GM18517 (cell line): ENCODE results near the gene PLEKHM3.
"Not testable (repeated sequence)": the region's sequence is repeated elsewhere in the genome, so short reads cannot be mapped to it uniquely, and the experiment has no call there.

Experiments
- ATAC-seq: cut with Tn5 transposase; IDR thresholded peaks from one replicate; pipeline ENCODE4 v1.9.1; 2021; ENCODE audit warnings: mild to moderate bottlenecking, moderate library complexity; ENCODE audit not compliant: unreplicated experiment

PLEKHM3 gene

DNA sequence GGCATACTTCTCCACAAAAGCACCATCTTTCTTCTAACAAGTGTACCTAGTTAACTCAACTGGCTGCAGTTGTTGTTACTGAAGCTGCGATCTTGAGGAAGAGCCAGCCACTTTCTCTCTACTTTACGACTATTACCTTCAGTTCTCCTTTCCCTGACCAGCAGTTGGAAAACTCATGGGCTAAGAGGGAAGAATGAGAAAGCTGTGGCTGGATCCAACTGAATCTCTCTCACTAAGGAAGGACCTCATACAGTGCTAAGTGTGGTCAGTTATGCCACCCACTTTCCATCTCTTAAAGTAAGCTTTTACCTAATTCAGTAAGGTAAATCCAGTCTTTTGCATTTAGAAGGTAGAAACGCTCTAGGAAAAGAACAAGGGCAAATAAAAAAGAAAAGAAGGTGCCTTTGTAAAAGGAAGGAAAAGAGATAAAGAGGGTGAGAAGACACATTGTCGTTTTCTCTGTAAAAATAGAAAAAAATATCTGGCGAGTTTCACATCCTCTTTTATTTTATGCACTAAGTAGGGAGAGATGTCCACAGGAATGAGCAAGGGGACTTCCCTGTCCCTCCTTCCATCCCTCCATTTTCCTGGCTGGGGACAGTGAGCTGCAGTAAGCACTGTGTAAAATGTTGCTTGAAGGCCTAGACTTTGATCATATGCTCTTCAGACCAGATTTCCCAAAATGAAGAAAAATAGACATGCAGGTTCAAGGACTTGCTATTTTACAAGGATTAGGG is 73.4 kb downstream of the PLEKHM3 start:
- ATAC-seq = no peak

DNA sequence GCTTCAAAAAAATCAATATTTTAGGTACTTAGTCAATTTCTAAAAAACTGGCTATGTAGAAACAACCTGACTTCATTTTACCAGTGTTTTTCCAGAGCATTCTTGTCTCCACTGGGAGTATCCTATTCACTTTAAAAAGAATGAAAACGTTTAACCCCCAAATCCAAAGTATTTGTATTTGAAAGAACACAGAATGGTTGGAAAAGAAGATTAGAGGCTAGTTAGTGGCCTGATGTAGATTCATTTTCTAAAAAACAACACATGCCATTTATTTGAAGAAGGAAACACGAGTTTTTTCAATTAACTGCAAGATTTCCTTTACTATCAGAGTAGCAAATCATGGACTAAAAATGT is 74.6 kb downstream of the PLEKHM3 start:
- ATAC-seq = no peak

- ATAC-seq = no peak
Observed at GRCh38 chr2:207950063-207950760, 75.1 kb downstream of the PLEKHM3 start.

DNA sequence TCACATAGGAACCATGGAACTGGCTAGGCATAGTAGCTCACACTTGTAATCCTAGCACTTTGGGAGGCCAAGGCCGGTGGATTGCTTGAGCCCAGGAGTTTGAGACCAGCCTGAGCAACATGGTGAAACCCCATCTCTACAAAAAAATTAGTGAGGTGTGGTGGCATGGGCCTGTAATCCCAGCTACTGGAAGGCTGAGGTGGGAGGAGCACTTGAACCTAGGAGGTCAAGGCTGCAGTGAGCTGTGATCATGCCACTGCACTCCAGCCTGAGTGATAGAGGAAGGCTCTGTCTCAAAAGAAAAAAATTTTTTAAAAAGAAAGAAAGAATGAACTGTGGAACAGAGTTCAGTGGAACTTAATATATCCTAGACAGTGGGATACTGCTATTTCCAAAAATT is 76.1 kb downstream of the PLEKHM3 start:
- ATAC-seq = not testable (repeated sequence)

- ATAC-seq = no peak
Observed at GRCh38 chr2:207944979-207945600, 80.2 kb downstream of the PLEKHM3 start.

DNA sequence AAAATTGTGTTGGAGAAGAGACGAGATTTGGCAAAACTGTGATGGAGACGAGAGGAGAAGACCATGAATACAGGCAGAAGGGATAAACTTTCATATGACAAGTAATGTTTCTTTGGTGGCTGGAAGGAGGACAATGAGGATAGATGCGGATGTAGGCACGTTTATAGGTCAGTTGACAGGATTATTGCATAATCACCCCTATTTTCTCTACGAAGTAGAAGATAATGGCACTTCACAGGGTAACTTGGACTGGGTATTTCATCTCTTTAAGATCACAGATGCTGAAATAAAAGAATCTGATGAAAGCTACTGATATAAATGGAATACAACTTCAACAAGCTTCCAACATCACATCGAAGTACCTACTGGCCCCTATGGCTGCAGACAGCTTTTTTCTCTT is 81.0 kb downstream of the PLEKHM3 start:
- ATAC-seq = no peak

- no peak for ATAC-seq
Observed at GRCh38 chr2:207939342-207940108, 85.8 kb downstream of the PLEKHM3 start.

DNA sequence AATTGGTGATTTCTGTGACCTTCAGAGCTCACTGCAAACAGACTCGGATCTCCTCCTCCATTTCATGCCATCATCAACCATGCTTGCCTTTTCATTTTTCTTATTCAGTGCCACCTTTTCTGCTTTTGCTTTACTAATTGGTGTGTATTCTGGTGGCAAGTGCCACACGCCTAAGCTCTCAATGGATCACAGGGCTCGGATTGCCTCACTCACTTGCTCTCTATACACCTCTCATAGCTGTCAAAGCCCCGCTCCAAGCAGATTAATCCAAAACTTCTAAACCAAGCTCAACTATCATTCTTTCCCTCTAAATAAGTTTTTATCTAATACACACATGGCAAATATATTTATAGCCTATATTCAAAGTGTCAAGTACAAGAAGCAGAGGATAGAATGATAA is 86.4 kb downstream of the PLEKHM3 start:
- ATAC-seq = no peak

GRCh38 chr2:207938415-207938814 is 86.9 kb downstream of the PLEKHM3 start:
- ATAC-seq = no peak

DNA sequence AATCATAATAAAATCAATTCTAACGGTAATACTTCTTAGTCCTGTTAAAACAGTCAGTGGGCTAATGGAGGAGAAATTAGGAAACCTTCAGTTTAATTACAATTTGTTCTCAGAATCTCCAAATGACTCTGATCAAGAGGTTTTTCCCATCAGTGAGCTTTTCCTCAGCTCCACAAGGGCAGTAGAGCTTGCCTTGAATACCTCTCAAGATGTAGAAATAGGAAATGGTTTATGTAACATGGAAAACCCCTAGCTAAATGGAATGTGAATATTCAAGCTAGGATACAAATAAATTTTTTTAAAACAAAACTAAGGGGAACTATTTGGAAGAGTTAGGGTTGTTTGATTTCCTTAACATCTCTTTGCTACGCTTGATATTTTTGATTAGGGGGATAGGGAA is 87.5 kb downstream of the PLEKHM3 start:
- ATAC-seq = no peak

GRCh38 chr2:207937253-207937652 is 88.1 kb downstream of the PLEKHM3 start:
- no peak for ATAC-seq

DNA sequence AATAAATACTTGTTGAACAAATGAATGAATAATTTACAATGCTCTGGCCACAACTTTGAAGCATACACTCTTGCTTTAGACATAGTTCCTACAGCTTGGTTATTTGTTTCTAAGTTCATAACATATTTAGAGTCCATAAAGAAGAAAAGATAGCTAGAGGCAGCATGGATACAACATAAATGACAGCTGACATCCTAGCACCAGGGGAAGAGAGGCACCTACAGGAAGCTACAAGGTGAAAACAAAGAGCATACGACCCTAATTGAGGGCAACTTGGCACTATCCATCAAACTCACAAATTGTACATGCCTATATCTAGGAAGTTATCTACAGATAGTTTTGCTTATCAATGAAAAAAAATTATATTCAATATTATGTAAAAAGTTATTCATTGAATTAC is 88.9 kb downstream of the PLEKHM3 start:
- no peak for ATAC-seq

GRCh38 chr2:207935991-207936370 is 89.3 kb downstream of the PLEKHM3 start:
- no peak for ATAC-seq

DNA sequence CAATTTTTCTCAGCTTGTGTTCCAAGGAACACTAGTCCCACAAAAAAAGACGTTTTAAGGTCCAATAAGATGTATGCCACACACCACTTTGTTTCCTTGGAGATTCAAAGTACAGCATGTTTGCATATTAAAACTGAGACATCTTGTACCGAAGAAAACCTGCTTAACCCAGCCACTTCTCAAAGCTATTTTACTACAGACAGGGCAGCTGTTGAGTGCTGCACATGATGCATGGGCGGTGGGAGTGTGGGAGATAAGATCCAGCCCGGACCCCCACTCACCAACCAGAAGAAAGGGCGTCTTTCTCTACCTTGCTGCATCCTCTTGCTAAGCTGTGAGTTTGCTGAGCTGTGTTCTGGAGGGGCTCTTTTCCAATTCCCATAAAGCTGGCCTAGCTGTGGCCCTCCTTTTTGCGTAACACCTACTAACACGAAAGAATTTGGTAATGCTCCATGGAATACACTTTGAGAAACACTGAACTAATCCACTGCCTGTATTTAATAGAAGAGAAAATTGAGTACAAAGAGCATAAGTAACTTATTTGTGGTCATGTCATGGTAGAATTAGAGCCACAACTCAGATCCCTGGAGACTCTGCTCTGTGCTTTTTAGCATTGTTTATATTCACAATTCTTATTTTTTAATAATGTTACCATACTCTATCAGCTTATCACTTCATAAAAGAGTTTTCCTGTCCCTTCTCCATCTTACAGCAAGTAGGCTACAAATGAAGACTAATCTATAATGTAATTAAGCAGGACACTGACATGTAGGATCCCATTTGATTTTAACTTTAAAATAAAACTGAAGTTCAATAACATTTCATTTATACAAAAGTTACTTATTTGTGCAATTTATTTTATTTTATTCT is 90.0 kb downstream of the PLEKHM3 start:
- no peak for ATAC-seq

- ATAC-seq = no peak
Observed at GRCh38 chr2:207934720-207935119, 90.6 kb downstream of the PLEKHM3 start.

DNA sequence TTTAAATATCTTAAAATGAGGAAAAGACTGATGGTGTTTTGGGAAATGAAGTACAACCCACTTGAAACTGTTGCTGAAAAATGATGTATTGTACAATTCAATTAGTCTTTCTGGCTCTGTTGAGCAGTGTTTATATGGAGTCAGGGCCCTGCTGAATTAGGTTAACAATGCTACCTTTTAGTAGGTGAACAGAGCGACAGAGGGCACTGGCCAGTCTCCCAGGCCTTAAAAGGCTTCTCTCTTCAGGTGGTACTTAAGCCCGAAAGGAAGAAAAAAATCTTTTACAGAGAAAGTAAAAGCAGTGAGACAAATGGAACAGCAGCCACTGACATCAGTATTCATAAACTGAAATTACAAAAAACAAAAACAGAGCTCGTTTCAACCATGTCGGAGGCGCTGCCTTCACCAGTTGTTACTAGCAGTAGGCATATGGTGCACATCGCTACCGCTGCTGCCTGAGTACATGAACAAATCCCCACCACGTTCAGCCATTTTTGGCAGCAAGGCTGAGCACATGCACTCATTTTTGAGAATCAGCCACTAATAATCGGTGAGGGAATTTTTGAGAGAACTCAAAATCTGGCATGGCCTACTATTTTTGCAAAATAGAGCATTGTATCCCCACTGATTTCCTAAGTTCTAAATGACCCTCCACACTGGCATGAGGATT is 91.8 kb downstream of the PLEKHM3 start:
- no peak for ATAC-seq

GRCh38 chr2:207932106-207932505 is 93.2 kb downstream of the PLEKHM3 start:
- ATAC-seq = no peak

DNA sequence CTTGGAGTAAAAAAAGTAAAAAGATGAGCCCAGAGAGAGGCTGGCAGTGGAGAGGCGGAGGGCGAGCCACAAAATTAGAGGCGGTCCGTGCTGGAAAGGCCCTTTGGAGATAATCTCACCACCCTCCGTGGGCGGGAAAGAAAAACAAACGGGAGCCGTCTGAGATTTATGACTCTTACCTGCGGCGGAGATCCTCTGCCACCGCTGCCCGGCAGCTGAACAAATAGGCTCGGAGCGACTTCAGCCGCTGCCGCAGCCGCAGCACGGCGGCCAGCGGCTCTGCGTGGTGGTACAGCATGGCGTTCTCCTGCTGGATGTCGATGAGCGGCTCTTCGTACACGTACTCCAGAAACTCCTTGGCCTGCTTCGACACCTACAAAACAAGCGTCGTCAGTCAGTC is 94.6 kb downstream of the PLEKHM3 start:
- ATAC-seq = no peak

GRCh38 chr2:207929923-207930322 is 95.4 kb downstream of the PLEKHM3 start:
- ATAC-seq = no peak

DNA sequence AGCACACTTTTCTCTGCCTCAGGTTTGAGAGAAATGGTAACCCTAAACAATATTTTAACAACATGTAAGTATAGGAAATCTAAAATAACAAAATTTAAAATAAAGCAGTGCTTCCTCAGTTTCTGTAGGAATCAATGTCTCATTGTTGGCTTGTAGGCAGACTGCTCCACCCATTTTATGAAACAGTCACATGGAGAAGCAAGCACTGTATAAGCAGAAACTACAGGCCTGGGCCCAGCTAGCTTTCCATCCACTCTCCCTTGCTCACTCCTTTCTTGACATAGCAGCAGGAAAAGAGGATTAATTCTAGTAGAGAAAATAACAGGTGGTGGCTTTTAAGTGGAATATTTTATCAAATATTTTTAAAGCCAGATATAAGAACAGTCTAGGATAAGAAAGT is 97.2 kb downstream of the PLEKHM3 start:
- ATAC-seq = no peak
